GM19463 (cell line): ENCODE data around the gene TSHZ2.
"Not testable (repeated sequence)": the region's sequence is repeated elsewhere in the genome, so short reads cannot be mapped to it uniquely, and the experiment has no call there.

Experiments used
- ATAC-seq: cut with Tn5 transposase; IDR thresholded peaks from one replicate; pipeline ENCODE4 v1.9.1; 2021; ENCODE audit warnings: mild to moderate bottlenecking, moderate library complexity; ENCODE audit not compliant: unreplicated experiment

Gene TSHZ2

GRCh38 chr20:53298911-53299310 is 326.8 kb downstream of the TSHZ2 start:
- no peak for ATAC-seq

- no peak for ATAC-seq
Observed at GRCh38 chr20:53299831-53300230, 327.7 kb downstream of the TSHZ2 start.

GRCh38 chr20:53301869-53302268 is 329.7 kb downstream of the TSHZ2 start:
- no peak for ATAC-seq

DNA sequence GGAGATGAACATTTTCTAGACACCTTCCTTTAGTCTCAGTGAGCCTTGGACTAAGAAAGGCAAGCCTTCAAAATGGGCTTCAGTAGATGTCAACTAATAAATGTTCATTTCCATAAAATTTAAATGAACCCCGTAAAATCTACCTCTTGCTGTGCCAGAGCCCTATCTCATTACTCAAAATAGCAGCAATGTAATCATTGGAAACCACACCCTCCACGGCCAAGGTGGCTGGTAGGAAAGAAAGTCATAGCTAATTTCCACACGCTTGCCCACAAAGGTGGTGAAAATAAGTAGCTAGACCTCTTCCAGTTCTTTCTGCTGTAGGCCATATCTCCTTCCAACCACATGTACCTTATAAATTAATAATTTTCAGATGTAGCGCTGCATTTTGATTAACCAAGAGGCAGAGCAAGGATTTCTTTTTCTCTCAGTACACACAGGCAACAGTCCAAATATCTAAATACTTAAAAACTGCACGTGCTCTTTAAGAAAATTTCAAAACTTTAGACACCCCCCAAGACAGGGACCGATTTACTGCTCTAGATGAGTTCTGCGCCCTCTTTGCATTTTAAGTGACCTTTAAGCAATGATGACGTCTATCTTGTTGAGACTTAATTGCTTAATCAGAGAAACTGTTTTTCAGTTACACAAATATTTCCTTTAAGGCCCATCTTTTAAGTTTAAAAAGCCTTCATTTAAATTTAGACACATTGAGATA is 330.7 kb downstream of the TSHZ2 start:
- ATAC-seq, result no peak

DNA sequence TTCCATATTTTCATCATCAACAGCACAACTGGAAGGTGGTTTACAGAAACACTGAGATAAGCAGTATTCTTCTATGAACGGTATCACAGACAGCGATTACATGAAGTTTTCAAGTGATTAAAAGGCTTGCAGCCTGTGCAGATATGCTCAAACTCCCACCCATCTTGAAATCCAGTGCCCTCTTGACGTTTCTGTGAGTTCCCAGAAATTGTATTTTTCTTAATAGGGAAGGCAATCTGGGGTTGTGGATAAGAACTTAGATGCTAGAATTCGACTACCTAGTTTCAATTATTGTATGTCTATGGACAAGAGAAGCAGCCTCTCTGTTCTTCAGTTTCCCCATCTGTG is 331.2 kb downstream of the TSHZ2 start:
- no peak for ATAC-seq

- no peak for ATAC-seq
Observed at GRCh38 chr20:53304146-53304545, 332.0 kb downstream of the TSHZ2 start.

GRCh38 chr20:53306192-53306805 is 334.1 kb downstream of the TSHZ2 start:
- no peak for ATAC-seq

- ATAC-seq, result no peak
Observed at GRCh38 chr20:53307964-53308597, 335.9 kb downstream of the TSHZ2 start.

DNA sequence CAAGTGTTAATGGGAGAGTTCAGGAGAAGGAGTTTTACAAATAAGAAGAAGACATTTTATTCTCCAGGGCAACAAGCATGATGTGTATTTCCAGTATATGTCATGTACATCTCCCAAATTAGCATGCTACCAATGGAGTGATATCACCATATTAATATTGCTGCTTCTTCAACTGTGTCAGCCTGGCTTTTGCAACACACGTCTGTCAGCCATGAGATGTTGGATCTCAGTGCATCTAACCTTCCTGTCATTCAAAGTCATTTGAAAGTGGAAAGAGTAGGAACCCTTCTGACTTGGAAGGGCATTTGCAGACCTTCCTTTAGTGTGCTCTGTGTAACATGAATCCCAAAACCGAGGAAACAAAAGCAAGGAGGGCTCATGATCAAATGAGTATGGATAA is 337.4 kb downstream of the TSHZ2 start:
- ATAC-seq, result no peak

GRCh38 chr20:53312957-53313356 is 340.8 kb downstream of the TSHZ2 start:
- ATAC-seq, result no peak

DNA sequence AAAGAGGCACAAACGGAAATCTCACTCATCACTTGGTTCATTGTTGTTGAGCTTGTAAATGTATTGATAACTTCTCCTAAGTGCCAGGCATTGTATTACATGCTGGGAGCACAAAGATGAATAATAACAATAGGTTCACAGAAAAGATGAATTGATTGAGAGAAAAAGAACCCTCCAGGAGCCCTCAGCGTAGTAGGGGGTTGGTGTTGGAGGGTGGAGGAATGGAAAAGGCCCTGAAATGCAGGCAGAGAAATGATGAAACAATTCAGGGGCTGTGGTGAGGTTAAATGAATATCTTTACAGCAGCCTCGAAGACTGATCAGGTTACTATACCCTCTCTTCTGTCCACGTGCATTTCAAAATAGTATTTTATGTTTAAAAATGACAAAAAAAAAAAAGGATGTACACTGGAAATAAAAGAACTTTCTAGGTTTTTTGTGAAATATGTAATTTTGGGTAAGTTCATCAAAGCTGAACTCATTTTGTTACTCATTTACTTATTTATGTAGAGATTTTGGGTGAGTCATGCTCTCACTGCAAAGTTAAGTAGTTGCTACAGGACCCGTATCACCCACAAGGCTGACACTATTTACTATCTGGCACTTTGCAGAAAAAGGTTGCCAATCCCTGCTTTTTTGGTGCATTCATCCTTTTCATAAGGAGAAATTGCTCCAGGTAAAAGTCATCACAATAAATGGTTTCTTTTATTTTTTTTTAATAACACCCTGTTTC is 344.2 kb downstream of the TSHZ2 start:
- ATAC-seq, result no peak

- no peak for ATAC-seq
Observed at GRCh38 chr20:53319200-53319599, 347.0 kb downstream of the TSHZ2 start.

- ATAC-seq, result no peak
Observed at GRCh38 chr20:53319716-53320115, 347.6 kb downstream of the TSHZ2 start.

GRCh38 chr20:53320701-53321100 is 348.5 kb downstream of the TSHZ2 start:
- ATAC-seq, result no peak

GRCh38 chr20:53321596-53321995 is 349.4 kb downstream of the TSHZ2 start:
- no peak for ATAC-seq

DNA sequence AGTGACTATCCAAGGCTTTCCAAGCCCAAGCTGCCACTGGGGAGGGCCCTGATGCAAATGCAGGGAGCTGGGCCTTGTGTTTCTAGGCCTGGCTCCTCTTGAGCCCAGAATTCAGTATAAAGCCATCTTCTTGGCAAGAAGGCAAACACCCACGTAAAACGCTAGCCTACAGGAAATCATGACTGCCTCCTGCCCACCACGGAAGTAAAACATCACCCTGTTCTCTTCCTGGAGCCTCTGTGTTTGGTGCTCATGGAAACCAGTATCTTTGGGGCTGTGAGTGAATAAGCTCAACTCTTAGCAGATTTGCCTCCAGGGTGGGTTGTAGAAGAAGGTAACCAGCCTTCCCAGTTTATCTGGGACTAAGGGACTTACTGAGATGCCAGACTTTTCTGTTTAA is 350.5 kb downstream of the TSHZ2 start:
- ATAC-seq, result no peak

DNA sequence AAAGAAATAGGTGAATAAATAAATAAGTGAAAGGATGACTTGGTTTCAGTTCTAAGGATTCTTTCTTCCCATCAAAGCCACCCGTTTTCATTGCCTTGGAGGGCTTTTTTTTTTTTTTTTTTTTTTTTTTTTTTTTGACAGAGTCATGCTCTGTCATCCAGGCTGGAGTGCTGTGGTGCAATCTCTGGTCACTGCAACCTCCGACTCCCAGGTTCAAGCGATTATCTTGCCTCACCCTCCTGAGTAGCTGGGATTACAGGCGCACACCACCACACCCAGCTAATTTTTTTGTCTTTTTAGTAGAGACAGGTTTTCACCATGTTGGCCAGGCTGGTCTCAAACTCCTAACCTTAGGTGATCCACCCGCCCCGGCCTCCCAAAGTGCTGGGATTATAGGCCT is 351.3 kb downstream of the TSHZ2 start:
- ATAC-seq, result not testable (repeated sequence)

GRCh38 chr20:53324816-53325215 is 352.7 kb downstream of the TSHZ2 start:
- ATAC-seq, result no peak

- no peak for ATAC-seq
Observed at GRCh38 chr20:53328961-53329360, 356.8 kb downstream of the TSHZ2 start.

- ATAC-seq, result no peak
Observed at GRCh38 chr20:53329781-53330180, 357.6 kb downstream of the TSHZ2 start.

DNA sequence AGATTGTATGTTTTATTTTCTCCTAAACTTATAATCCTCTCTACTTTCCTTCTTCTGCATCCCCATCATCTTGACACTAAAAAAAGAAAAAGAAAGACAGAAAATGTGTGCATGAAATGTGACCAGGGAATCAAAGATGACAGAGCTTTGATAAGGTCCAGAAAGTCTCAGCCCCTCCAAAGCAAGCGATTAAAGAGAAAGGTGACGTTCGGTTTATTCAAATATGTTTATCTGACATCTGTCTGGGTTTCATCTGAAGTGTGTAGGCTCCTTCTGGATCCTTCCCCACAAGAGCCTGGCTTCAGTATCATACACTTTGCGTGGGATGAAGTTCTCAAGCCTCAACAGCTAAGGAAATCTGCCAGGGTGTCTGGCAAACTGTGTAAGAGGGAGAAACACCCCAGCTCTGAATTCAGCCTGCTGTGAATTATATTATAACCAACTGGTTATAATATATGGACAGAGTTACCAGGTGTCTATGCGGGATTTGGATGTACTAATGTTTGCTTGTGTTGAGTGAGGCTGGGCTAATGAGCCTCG is 358.5 kb downstream of the TSHZ2 start:
- ATAC-seq, result no peak
